ENCODE results near the gene WNT4.

- TF ChIP-seq CTCF (IDR thresholded peaks at IDR 0.05; ENCODE audit: borderline replicate concordance, extremely low read depth, low read length, poor library complexity, severe bottlenecking): no peak
- TF ChIP-seq EZH2 (IDR thresholded peaks at IDR 0.05; ENCODE audit: borderline replicate concordance, low read depth, low read length, severe bottlenecking): no peak
Measured at GRCh38 chr1:22131062-22131461, 11.8 kb downstream of the WNT4 start.

All from DND-41 (cell line).